Stimulated activated naive CD4-positive, alpha-beta T cell (primary cell): Measurements from ENCODE around the gene TGM3.

ENCODE experiments used
- DNase-seq, 6 experiments: peaks; one replicate each; lab custom pipeline; 2025; lab: John Stamatoyannopoulos, UW

TGM3 gene

DNA sequence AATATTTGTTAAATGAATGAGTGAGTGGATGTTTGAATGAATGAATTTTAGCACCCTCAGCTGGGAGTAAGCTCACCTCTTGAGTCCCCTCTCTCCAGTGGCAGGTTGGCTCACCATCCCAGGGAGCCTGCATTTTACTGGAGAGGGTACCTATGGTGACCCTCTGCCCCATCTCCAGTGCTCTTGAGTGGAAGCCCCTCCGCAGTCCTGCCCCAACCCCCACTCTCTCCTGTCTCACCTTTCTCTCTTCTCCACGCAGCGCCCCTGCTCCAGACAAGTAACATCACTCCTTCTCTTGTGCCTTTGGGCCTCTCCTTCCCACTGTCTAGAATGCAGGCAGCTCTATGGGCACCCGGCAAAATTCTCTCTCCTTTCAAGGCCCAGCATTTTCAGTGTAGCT lies 11.3 kb downstream of the TGM3 start:
- no peak for DNase-seq

- no peak for DNase-seq
Observed at GRCh38 chr20:2311329-2311728, 15.5 kb downstream of the TGM3 start.

GRCh38 chr20:2312876-2313275 lies 17.1 kb downstream of the TGM3 start:
- no peak for DNase-seq

DNA sequence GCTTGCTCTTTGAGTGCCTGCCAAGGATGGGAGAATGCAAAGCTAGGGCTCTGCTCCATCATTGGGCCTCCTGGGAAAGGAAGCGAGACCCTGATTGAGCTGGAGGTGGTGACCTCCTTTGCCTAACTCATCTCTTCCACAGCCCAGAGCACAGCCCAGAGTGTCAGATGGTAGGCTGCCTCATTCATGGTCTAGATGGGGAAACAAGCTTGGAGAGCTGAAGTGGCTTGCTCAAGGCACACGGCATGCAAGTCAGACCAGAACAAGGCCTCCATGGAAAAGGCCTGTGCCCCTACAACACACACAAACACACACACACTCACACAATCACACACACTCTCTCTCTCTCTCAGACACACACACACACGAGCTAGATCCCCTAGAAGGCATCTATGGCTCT lies 17.5 kb downstream of the TGM3 start:
- DNase-seq = no peak

DNA sequence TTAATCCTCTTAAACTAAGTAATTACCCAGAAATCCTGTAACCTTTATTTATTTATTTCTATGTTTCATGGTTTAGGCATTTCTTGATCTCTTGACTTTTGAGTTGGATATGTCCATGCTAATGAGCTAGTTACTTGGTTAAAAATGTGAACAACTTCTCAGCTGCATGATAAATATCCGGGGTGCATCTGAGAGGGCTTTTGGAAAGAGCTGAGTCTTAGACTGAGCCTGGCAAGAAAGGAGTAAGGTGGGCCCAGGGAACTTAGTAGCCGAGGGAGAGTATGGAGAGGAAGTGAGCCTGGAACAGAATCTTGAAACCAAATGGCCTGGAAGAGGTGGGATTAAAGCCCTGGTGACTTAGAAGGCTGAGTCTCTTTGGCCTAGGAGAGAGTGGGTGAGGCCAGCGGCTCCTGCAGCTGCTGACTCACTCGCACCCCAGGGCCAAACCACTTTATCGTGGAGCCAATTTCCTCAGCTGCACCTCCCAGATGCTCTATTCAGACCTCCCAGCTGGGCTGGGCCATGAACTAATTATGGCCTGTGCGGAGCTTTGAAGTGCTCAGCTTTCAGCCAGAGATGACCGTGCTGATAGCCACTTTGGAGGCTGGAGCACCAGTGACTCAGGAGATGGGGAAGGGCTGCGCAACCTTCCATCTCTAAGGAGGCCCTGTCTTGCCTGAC lies 19.1 kb downstream of the TGM3 start:
- no peak for DNase-seq

DNA sequence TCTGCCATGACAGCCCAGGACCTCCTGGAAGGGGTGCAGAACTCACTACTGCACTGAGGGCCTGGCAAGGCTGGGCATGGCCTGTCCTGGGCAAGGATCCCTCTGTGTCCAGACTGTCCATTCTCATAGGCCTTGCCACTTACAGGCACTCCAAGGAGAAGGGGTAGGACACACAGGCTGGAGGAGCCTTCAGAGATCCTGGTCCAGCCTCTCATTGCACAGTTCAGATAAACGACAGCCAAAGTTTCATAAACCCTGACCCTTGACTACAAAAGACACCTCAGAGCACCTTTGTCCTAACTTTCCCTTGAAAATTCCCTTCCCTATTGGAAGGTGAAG lies 19.6 kb downstream of the TGM3 start:
- no peak for DNase-seq

DNA sequence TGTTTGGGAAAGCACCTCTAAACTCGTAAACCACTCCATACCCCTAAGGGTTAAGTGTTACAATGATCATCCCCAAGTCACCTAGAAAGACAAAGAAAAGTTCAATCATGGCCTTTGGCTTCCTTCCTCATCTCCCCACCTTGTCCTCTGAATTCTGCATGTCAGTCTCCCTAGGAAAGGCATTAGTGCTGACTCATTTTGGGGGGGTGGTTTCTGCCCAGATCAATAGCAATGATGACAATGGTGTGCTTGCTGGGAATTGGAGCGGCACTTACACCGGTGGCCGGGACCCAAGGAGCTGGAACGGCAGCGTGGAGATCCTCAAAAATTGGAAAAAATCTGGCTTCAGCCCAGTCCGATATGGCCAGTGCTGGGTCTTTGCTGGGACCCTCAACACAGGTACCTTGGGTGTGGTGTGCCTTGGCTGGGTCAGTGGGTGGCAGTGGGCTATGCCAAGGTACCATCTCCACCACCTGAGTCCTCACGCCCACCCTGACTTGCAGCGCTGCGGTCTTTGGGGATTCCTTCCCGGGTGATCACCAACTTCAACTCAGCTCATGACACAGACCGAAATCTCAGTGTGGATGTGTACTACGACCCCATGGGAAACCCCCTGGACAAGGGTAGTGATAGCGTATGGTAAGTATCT lies 21.2 kb downstream of the TGM3 start:
- DNase-seq = no peak

- no peak for DNase-seq
Observed at GRCh38 chr20:2320813-2321658, 25.2 kb downstream of the TGM3 start.

DNA sequence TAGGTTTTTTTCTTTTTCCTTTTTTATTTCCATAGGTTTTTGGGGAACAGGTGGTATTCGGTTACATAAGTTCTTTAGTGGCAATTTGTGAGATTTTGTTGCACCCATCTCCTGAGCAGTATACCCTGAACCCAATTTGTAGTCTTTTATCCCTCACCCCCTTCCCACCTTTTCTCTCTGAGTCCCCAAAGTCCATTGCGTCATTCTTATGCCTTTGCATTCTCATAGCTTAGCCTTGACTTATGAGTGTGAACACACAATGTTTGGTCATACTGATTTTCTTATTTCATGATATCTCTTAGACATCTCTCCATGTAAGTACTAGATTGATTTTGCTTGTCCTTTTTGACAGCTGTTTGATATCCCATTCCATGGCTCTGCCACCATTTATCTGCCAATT lies 27.2 kb downstream of the TGM3 start:
- DNase-seq = no peak

DNA sequence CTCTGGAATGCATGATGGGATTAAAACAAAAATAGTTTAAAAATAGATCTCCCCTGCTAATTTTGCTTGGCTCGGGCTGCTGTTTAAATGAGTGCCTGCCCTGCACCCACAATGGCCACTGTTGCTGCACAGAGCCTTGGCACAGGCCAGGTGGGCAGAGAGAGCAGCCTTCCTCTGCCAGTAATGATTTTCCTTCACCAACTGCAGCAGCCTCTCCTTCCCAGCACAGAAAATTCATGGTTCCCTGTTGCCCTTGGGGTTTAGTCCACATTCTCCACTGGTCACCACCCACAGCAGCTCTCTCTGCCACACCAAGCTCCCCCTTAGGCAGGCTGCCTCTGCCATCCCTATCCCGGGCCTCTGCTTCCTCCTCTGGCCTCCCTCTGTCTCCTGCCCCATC lies 30.2 kb downstream of the TGM3 start:
- no peak for DNase-seq

DNA sequence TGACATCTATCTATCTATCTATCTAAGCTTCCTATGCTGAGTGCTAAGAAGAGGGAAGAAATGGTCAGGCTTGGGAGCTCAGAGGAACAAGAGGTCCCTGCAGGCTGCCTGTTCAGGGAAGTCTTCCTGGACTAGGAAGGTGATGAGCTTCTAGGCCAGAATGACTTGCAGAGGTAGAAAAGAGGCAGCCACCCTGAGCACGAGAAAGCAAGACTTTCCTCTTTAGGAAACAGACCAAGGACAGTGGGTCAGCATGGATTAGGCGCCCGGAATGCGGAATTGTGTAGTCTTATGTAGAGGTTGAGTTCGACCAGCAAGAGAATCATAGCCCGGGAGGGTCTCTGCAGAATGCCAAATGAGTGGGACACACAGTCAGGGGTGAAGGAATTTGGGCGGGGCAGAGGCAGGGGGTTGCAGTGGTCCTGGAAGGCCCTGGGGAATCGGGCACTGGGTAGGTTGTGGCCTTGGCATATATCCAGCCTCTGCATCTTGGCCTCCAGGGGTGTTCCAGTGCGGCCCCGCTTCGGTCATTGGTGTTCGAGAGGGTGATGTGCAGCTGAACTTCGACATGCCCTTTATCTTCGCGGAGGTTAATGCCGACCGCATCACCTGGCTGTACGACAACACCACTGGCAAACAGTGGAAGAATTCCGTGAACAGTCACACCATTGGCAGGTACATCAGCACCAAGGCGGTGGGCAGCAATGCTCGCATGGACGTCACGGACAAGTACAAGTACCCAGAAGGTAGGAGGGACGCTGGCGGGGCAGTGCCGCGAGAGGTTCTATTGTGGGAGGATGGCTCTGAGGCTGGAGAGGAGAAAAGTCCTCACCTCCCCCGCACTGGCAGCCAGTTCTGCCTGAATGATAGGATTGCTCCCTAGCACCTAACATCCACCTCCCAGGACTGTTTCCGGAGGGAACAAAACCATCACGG lies 32.1 kb downstream of the TGM3 start:
- no peak for DNase-seq

DNA sequence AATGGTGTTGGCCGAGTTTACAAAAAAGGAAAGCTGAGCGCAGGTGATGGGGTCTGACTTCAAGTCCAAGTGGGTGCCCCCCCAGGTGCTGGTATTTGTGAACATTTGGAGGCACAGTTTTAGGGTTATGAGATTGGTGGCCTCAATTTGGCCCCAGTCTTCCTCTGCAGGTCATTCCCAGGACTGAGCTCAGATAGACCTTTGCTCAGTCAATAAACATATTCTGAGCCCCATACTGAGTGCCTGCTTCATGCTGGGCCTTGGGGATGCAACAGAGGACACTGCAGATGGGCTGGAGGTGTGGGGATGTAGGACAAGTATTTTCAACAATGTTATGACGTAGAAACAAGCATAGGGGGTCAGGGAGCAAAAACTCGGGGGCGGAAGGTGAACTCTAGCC lies 33.5 kb downstream of the TGM3 start:
- DNase-seq = no peak

GRCh38 chr20:2330090-2330695 lies 34.4 kb downstream of the TGM3 start:
- DNase-seq = no peak

DNA sequence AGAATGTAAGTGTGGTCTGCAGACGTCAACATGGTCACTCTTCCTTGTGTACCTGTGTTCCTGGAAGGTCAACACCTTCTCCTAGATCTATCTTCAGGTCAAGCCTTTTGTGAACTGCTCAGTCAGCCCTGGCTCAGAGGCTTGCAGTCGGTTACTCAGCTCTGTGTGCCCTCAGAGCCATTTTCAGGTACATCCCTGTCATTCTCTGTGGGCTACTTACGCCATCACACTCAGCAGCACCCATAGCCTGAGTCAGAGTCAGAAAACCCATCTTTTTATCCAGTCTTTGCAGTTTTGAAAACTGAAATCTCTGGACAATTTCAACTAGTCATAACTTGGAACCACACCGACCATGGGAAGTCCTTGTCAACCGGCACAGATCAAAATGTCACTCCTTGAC lies 35.3 kb downstream of the TGM3 start:
- DNase-seq = no peak

- no peak for DNase-seq
Observed at GRCh38 chr20:2331901-2332565, 36.2 kb downstream of the TGM3 start.

DNA sequence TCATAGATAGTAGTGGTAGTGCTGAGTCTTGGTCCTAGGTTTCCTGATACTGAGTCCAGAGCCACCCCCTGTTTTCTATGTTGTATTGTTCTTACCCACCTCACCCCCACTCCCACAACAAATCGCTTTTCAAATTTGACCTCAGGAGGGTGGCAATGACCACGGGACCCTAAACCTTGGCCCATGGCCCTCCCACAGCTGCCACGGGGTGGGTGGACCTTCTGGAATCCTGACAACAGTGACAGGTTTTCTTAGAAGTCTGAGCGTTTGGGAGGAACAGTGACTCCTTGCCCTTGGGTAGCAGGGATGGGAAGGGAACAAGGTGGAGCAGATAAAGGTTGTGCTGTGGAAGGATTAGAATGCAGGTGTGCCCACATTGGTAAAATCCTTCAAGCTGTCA lies 36.9 kb downstream of the TGM3 start:
- DNase-seq = no peak

DNA sequence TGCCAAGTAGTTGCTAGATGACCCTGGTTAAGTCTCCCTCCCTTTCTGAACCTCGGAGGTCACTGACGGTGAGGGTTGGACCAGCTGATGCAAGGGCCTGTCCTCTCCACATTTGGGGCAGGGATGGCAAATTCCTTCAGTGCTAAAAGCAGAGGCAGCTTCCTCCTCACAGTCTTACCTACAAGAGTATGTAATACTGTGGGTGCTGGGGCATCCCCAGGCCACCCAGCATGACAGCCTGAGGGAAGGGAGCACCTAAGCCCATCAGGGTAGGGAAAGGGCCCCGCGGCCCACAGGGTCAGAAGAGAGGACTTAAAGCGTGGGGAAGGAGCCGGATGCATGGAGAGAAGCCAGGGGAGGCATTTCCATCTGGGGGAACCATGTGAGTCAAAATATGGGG lies 38.0 kb downstream of the TGM3 start:
- DNase-seq = no peak

DNA sequence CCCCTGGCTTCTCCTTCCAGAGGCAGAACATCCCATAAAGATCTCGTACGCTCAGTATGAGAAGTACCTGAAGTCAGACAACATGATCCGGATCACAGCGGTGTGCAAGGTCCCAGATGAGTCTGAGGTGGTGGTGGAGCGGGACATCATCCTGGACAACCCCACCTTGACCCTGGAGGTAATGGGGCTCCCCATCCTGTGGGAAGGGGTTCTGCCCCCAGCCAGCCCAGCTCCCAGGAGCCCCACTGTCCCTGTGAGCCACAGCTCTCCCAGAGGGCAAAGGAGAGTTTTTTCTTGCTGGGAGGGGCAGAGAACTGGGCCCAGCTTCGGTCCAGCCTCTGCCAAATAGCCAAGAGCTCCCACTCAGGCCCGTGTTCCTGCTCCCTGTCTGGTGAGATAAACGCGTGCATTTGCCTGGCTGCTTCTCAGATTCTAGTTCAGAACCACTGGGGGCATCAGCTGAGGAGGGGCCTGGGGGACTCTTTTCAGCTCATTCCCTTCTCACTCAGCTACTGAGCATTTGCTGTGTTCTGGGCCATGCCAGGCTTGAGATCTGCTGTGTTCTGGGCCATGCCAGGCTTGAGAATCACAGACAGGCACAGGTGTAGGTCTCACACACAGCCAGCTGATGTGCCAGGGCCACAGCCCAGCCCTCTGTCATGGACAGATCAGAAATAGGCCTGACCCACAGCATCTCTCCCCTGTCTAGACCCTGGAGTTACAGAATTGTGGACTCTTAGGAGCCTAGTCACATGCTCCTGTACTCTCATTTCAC lies 39.5 kb downstream of the TGM3 start:
- DNase-seq = no peak

DNA sequence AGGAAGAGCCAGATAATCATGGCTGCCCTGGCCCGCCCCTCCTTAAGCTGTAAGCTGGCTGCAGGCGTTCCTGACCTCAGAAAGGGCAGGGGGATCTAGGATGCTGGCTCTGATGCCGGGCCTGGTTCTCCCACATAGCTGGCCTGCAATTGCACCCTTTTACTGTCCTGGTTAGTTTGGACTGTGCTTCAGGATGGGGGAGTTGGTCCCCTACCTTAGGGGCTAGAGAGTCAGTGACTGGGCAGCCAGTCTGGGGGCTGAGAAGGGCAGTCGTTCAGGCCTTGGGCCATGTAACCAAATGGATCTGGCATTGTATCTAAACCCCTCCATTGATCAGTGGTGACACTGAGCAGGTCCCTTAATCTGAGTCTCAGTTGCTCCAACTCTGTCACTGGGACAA lies 40.7 kb downstream of the TGM3 start:
- DNase-seq = no peak

- DNase-seq = no peak
Observed at GRCh38 chr20:2337142-2337541, 41.3 kb downstream of the TGM3 start.
